ENCODE data around the gene SCFD1. TPM values are rescaled to one million over a fixed set of nuclear protein-coding genes. Genes with fewer than 3 reads are reported as not detected.

The SCFD1 gene
- total and polyA plus RNA-seq, 8 donors: 74.5 to 99.2 (median 88.7) TPM

DNA sequence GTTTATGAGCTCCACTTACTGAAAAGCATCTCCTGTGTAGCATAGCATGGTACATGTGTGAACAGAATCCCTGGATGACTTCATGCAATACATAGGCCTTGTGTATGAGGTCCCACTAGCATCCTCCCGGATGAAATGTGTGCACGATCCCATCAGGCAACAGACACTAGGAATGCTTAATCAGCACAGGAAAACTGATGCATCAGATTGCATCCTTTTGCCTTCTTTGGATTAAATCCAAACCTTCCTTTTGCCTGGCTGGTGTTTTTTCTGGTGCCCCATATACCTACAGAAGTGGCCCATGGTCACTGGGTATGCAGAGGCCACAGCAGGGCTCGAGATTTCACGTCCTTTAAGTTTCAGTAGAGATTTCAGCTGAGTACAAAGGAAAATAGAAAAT is 131.3 kb downstream of the SCFD1 start:
- H3K4me3 ChIP-seq: no peak overlapping the region
- no peaks in the 10 kb centered on the region for H3K9me3 ChIP-seq
- H3K4me1 ChIP-seq: no peaks in the 10 kb centered on the region
- H3K27me3 ChIP-seq: no peaks in the 10 kb centered on the region
- ATAC-seq (no peak), DNase-seq (no peak)
- TF ChIP-seq, protein P1, sequence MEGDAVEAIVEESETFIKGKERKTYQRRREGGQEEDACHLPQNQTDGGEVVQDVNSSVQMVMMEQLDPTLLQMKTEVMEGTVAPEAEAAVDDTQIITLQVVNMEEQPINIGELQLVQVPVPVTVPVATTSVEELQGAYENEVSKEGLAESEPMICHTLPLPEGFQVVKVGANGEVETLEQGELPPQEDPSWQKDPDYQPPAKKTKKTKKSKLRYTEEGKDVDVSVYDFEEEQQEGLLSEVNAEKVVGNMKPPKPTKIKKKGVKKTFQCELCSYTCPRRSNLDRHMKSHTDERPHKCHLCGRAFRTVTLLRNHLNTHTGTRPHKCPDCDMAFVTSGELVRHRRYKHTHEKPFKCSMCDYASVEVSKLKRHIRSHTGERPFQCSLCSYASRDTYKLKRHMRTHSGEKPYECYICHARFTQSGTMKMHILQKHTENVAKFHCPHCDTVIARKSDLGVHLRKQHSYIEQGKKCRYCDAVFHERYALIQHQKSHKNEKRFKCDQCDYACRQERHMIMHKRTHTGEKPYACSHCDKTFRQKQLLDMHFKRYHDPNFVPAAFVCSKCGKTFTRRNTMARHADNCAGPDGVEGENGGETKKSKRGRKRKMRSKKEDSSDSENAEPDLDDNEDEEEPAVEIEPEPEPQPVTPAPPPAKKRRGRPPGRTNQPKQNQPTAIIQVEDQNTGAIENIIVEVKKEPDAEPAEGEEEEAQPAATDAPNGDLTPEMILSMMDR (IDR thresholded peaks at IDR 0.05): no peak
- intact Hi-C loops (cut with DNase I): no loop called here
- H3K36me3 ChIP-seq: no peaks in the 10 kb centered on the region
- no peak overlapping the region for H3K27ac ChIP-seq

GRCh38 chr14:30754778-30755177 is 132.7 kb downstream of the SCFD1 start:
- Histone ChIP-seq H3K27me3 (no peaks in the 10 kb centered on the region), H3K9me3 (no peaks in the 10 kb centered on the region), H3K4me1 (no peaks in the 10 kb centered on the region), H3K36me3 (no peaks in the 10 kb centered on the region), H3K27ac (no peak overlapping the region), H3K4me3 (no peak overlapping the region)
- TF ChIP-seq, protein P1 (IDR thresholded peaks at IDR 0.05): no peak
- DNase-seq (no peak), ATAC-seq (no peak)
- intact Hi-C loops (cut with DNase I): no loop called here

GRCh38 chr14:30756594-30756993 is 134.5 kb downstream of the SCFD1 start:
- DNase-seq: no peak
- TF ChIP-seq, protein P1 (IDR thresholded peaks at IDR 0.05): no peak
- no peaks in the 10 kb centered on the region for H3K36me3 ChIP-seq
- H3K27me3 ChIP-seq: no peaks in the 10 kb centered on the region
- no peaks in the 10 kb centered on the region for H3K4me1 ChIP-seq
- no peak overlapping the region for H3K4me3 ChIP-seq
- ATAC-seq: no peak
- intact Hi-C loops (cut with DNase I): no loop called here
- peaks cover 0 to 3% of the 10 kb centered on the region in 2 donors for H3K9me3 ChIP-seq
- no peak overlapping the region for H3K27ac ChIP-seq

DNA sequence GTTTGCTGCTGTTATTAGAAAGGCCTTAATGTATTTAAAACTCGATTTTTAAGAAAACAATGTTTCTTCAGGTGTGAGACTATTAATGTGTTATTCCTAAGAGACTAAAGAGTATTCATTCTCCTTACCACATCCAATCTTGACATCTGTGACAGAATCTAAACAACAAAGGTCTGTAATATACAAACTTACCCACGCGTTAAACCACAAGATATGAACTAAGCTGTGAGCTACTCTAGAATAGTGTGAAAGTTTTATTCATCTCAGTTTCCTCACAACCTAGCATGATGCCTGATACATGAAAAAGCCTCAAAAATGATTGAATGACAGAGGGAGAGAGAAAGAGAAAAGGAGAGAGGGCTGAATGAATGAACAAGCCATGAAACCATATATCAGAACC is 135.0 kb downstream of the SCFD1 start:
- H3K27me3 ChIP-seq: no peaks in the 10 kb centered on the region
- TF ChIP-seq, protein P1 (IDR thresholded peaks at IDR 0.05): no peak
- intact Hi-C loops (cut with DNase I): no loop called here
- DNase-seq (no peak), ATAC-seq (no peak)
- no peaks in the 10 kb centered on the region for H3K36me3 ChIP-seq
- no peak overlapping the region for H3K27ac ChIP-seq
- no peak overlapping the region for H3K4me3 ChIP-seq
- no peaks in the 10 kb centered on the region for H3K4me1 ChIP-seq
- H3K9me3 ChIP-seq: peaks cover 0 to 4% of the 10 kb centered on the region in 2 donors

DNA sequence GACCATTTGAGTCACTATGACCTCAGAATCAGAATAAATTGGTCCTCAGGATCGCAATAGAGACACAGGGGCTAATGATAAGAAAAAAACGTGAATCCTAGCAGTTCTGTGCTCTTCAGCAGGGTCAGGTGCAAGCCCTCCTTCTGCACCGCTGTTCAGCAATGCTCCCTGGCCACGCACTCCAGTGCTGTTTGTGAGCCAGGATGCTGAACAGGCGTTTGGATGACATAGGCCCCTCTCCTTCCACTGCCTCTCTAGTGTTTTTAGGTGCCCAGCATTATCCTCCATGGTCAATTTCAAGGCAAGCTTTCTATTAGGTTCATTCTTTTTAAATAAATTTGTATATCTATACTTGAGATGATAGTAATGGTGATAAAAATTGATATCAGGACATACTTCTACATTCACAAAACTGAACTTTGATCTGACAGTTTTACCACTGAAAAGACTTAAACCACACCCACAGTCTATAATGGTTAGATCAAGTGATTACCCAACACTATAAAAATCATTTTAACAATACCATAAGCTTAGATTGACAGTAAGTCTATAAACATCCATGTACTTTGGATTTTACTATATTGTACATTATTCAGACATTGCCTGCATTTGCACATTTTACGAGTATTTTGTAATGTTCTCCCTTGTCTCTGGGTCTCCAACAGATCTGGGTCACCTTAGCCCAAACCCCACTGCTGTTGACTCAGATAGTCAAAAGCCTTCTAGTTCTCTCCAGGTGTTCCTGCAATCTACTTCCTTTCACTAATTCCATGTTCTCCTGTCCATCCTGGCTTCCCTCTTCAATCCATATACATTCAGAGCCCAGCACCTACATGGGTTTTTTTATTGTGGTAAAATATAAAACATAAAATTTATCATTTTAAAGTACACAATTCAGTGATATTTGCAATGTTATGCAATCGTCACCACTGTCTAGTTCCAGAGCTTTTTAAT is 137.3 kb downstream of the SCFD1 start:
- H3K27me3 ChIP-seq: no peaks in the 10 kb centered on the region
- H3K36me3 ChIP-seq: no peaks in the 10 kb centered on the region

More for the DNA sequence above, 137.3 kb downstream of the SCFD1 start:
- DNase-seq: no peak
- intact Hi-C loops (cut with DNase I): no loop called here
- Histone ChIP-seq H3K4me1 (no peaks in the 10 kb centered on the region), H3K9me3 (peaks cover 0 to 27% of the 10 kb centered on the region in 2 donors), H3K27ac (no peak overlapping the region), H3K4me3 (no peak overlapping the region)
- no peak for ATAC-seq
- TF ChIP-seq, protein P1 (IDR thresholded peaks at IDR 0.05): no peak

Data from left lung (tissue), 10 donors.